ENCODE data around the gene APH1B.
"Not testable (repeated sequence)": the region's sequence is repeated elsewhere in the genome, so short reads cannot be mapped to it uniquely, and the experiment has no call there.

Gene APH1B

GRCh38 chr15:63296195-63296594, 18.8 kb downstream of the APH1B start:
- no peak for DNase-seq (ENCODE audit: low spot score)

- DNase-seq (ENCODE audit: low spot score), result no peak
Measured at GRCh38 chr15:63299943-63300575, 22.7 kb downstream of the APH1B start.

- DNase-seq (ENCODE audit: low spot score), result no peak
Measured at GRCh38 chr15:63301088-63301487, 23.7 kb downstream of the APH1B start.

GRCh38 chr15:63305260-63305659, 27.9 kb downstream of the APH1B start:
- DNase-seq (ENCODE audit: low spot score), result no peak

- DNase-seq (ENCODE audit: low spot score), result no peak
Measured at GRCh38 chr15:63306492-63307073, 29.2 kb downstream of the APH1B start.

- no peak for DNase-seq (ENCODE audit: low spot score)
Measured at GRCh38 chr15:63308491-63308890, 31.1 kb downstream of the APH1B start.

- no peak for DNase-seq (ENCODE audit: low spot score)
Measured at GRCh38 chr15:63308947-63309346, 31.5 kb downstream of the APH1B start.

GRCh38 chr15:63310646-63311045, 33.2 kb downstream of the APH1B start:
- no peak for DNase-seq (ENCODE audit: low spot score)

- no peak for DNase-seq (ENCODE audit: low spot score)
Measured at GRCh38 chr15:63312286-63312685, 34.9 kb downstream of the APH1B start.

GRCh38 chr15:63313825-63314224, 36.4 kb downstream of the APH1B start:
- no peak for DNase-seq (ENCODE audit: low spot score)

- no peak for DNase-seq (ENCODE audit: low spot score)
Measured at GRCh38 chr15:63314409-63314808, 37.0 kb downstream of the APH1B start.

GRCh38 chr15:63318344-63318743, 40.9 kb downstream of the APH1B start:
- no peak for DNase-seq (ENCODE audit: low spot score)

GRCh38 chr15:63319065-63319464, 41.7 kb downstream of the APH1B start:
- no peak for DNase-seq (ENCODE audit: low spot score)

GRCh38 chr15:63320446-63320845, 43.0 kb downstream of the APH1B start:
- DNase-seq (ENCODE audit: low spot score), result not testable (repeated sequence)

- not testable (repeated sequence) for DNase-seq (ENCODE audit: low spot score)
Measured at GRCh38 chr15:63320981-63321380, 43.6 kb downstream of the APH1B start.

- no peak for DNase-seq (ENCODE audit: low spot score)
Measured at GRCh38 chr15:63321462-63321861, 44.1 kb downstream of the APH1B start.

- DNase-seq (ENCODE audit: low spot score), result no peak
Measured at GRCh38 chr15:63322541-63322940, 45.1 kb downstream of the APH1B start.

GRCh38 chr15:63323798-63324563, 46.6 kb downstream of the APH1B start:
- no peak for DNase-seq (ENCODE audit: low spot score)

GRCh38 chr15:63324770-63325169, 47.4 kb downstream of the APH1B start:
- no peak for DNase-seq (ENCODE audit: low spot score)

GRCh38 chr15:63327648-63328421, 50.4 kb downstream of the APH1B start:
- DNase-seq (ENCODE audit: low spot score), result no peak

- DNase-seq (ENCODE audit: low spot score), result no peak
Measured at GRCh38 chr15:63329567-63330350, 52.4 kb downstream of the APH1B start.

GRCh38 chr15:63330926-63331325, 53.5 kb downstream of the APH1B start:
- no peak for DNase-seq (ENCODE audit: low spot score)
